GM12874 (cell line): ENCODE results near the gene HBS1L.
A peak's percentile ranks its signal among the peaks of the same experiment; 100 is the strongest.

Experiments
- CTCF ChIP-seq: IDR thresholded peaks from 2 replicates; pipeline ENCODE4 v1.5.1; 2011; ENCODE audit warnings: low read depth, mild to moderate bottlenecking, control low read depth, low read length, moderate library complexity; ENCODE audit not compliant: insufficient read depth

HBS1L gene

GRCh38 chr6:135093578-135093977 lies 39.0 kb upstream of the HBS1L start:
- no peak for TF ChIP-seq CTCF

GRCh38 chr6:135092724-135093123 lies 38.1 kb upstream of the HBS1L start:
- no peak for TF ChIP-seq CTCF

GRCh38 chr6:135090819-135091218 lies 36.2 kb upstream of the HBS1L start:
- no peak for TF ChIP-seq CTCF

- TF ChIP-seq CTCF = no peak
Observed at GRCh38 chr6:135089901-135090300, 35.3 kb upstream of the HBS1L start.

- peak; percentile 34; the same call in 1 of the 2 replicates for TF ChIP-seq CTCF
Observed at GRCh38 chr6:135088818-135089809, 34.5 kb upstream of the HBS1L start.

- TF ChIP-seq CTCF = no peak
Observed at GRCh38 chr6:135088281-135088680, 33.7 kb upstream of the HBS1L start.

- TF ChIP-seq CTCF = no peak
Observed at GRCh38 chr6:135087803-135088202, 33.2 kb upstream of the HBS1L start.
